Testis (tissue), 3 donors: ENCODE measurements around the gene ESRRA. TPM values are rescaled to one million over a fixed set of nuclear protein-coding genes. Genes with fewer than 3 reads are reported as not detected.

Source experiments
- DNase-seq: peaks from one replicate; pipeline ENCODE4 v3.0.0-alpha.2; 2019
- H3K27ac ChIP-seq, 2 donors: fragments of 200-600 bp; sonication (generic); one replicate each; pipeline ENCODE4 v1.5.1; 2019
- H3K27me3 ChIP-seq: fragments of 200-600 bp; sonication (generic); one replicate; pipeline ENCODE4 v1.5.1; 2019
- H3K36me3 ChIP-seq: fragments of 200-600 bp; sonication (generic); one replicate; pipeline ENCODE4 v1.5.1; 2017; ENCODE audit warnings: low read depth; ENCODE audit errors: missing control alignments
- H3K4me1 ChIP-seq: fragments of 200-600 bp; sonication (generic); one replicate; pipeline ENCODE4 v1.5.1; 2019
- H3K4me3 ChIP-seq, 2 donors: fragments of 200-600 bp; sonication (generic); one replicate each; pipeline ENCODE4 v1.5.1; 2017 to 2019
- H3K9me3 ChIP-seq: fragments of 200-600 bp; sonication (generic); one replicate; pipeline ENCODE4 v1.5.1; 2017
- POLR2A ChIP-seq: fragments of 450-650 bp; IDR thresholded peaks from one replicate; pipeline ENCODE4 v1.6.1; 2017; ENCODE audit warnings: antibody characterized with exemption, mild to moderate bottlenecking, moderate library complexity
- WGBS, 2 donors: methylation state at CpG; one replicate each; pipeline ENCODE4 v1.1.5; 2018; 5-methylcytosine and 5-hydroxymethylcytosine counted together
- intact Hi-C: fragments of 100-400 bp; cut with DNase I; formaldehyde crosslinking; loops from one replicate; pipeline ENCODE4 v1.15.1; 2023; ENCODE audit warnings: low total_unique reads
- polyA plus RNA-seq: library from polyadenylated mRNA; stranded (reverse); fragments of 350-450 nt; fragmentation: Illumina TruSeq; extraction: RNeasy Lipid Tissue Mini Kit (QIAGEN cat#74804); gene quantifications from one replicate; pipeline ENCODE4 v1.2.3, GENCODE V29; 2014; ENCODE audit warnings: low read depth, low replicate concordance; ENCODE audit not compliant: insufficient read depth
- total RNA-seq, 2 donors: library from RNA; depleted of rRNA; stranded (reverse); fragments of >200 nt; gene quantifications; one replicate each; pipeline ENCODE4 v1.2.3, GENCODE V29; 2016
- TF ChIP-seq, protein P1 (sequence below), 3 experiments: fragments of 450-650 bp in 2 of 3; fragments of 200-600 bp in 1 of 3; sonication (generic) in 1 of 3; IDR thresholded peaks; one replicate each; pipeline ENCODE4 v1.5.1; 2016 to 2019; ENCODE audit warnings: antibody characterized with exemption in 3 of 3, mild to moderate bottlenecking in 2 of 3, moderate library complexity in 1 of 3

Gene ESRRA
- total and polyA plus RNA-seq, 3 donors from 2014 or later: 13.7 to 22.0 (median 19.3) TPM

GRCh38 chr11:64285885-64286800 lies 19.2 kb upstream of the ESRRA start:
- no peaks in the 10 kb centered on the region for H3K36me3 ChIP-seq
- peaks cover 23% of the 10 kb centered on the region for H3K4me1 ChIP-seq
- WGBS, 2 donors: 27 to 37% methylated on average over 17 to 26 of the region's 40 CpGs
- TF ChIP-seq POLR2A: no peak
- TF ChIP-seq, protein P1, sequence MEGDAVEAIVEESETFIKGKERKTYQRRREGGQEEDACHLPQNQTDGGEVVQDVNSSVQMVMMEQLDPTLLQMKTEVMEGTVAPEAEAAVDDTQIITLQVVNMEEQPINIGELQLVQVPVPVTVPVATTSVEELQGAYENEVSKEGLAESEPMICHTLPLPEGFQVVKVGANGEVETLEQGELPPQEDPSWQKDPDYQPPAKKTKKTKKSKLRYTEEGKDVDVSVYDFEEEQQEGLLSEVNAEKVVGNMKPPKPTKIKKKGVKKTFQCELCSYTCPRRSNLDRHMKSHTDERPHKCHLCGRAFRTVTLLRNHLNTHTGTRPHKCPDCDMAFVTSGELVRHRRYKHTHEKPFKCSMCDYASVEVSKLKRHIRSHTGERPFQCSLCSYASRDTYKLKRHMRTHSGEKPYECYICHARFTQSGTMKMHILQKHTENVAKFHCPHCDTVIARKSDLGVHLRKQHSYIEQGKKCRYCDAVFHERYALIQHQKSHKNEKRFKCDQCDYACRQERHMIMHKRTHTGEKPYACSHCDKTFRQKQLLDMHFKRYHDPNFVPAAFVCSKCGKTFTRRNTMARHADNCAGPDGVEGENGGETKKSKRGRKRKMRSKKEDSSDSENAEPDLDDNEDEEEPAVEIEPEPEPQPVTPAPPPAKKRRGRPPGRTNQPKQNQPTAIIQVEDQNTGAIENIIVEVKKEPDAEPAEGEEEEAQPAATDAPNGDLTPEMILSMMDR (IDR thresholded peaks at IDR 0.05): no peak
- peak overlapping the region; percentile 80 to 93 for H3K4me3 ChIP-seq
- H3K27me3 ChIP-seq: no peaks in the 10 kb centered on the region
- no peaks in the 10 kb centered on the region for H3K9me3 ChIP-seq
- intact Hi-C loops: no loop called here
- DNase-seq: no peak
- peak overlapping the region; percentile 47 to 97 for H3K27ac ChIP-seq

DNA sequence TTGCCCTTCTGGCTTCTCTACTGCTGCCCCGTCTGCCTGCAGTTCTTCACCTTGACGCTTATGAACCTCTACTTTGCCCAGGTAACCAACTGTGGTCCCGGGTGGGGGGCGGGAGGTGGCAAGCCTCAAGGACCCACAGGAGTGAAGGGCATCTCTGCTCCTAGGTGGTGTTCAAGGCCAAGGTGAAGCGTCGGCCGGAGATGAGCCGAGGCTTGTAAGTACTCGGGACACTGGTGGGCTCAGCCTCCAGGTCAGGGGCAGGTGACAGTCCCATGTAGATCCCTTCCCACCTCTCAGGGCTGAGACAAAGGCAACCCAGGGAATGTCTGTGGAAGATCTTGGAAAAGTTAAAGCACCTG lies 18.5 kb upstream of the ESRRA start:
- WGBS, 2 donors: 55 to 57% methylated on average over 9 of the region's 9 CpGs
- DNase-seq: no peak
- H3K27me3 ChIP-seq: no peaks in the 10 kb centered on the region
- peaks cover 23% of the 10 kb centered on the region for H3K4me1 ChIP-seq
- TF ChIP-seq, protein P1 (IDR thresholded peaks at IDR 0.05): no peak
- TF ChIP-seq POLR2A: no peak
- H3K4me3 ChIP-seq: peak overlapping the region in 1 of 2 donors; percentile 80
- H3K36me3 ChIP-seq: no peaks in the 10 kb centered on the region
- intact Hi-C loops: no loop called here
- no peaks in the 10 kb centered on the region for H3K9me3 ChIP-seq
- no peak overlapping the region for H3K27ac ChIP-seq

DNA sequence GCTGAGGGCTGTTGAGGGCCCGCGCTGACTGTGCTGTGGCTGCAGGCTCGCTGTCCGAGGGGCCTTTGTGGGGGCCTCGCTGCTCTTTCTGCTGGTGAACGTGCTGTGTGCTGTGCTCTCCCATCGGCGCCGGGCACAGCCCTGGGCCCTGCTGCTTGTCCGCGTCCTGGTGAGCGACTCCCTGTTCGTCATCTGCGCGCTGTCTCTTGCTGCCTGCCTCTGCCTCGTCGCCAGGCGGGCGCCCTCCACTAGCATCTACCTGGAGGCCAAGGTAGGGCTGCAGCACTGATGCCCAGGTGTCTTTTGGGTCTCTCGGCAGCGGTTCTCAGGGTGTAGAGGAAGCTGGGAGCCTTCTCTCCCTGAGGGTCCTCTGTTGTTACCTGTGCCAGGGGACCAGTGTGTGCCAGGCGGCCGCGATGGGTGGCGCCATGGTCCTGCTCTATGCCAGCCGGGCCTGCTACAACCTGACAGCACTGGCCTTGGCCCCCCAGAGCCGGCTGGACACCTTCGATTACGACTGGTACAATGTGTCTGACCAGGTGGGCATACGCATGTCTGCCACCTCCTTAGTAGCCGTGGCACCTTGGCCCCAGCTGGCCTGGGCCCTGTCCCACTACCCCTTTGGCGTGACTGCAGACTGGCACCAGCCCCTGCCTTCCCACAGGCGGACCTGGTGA lies 17.5 kb upstream of the ESRRA start:
- H3K9me3 ChIP-seq: no peaks in the 10 kb centered on the region
- TF ChIP-seq, protein P1 (IDR thresholded peaks at IDR 0.05): no peak
- TF ChIP-seq POLR2A: no peak
- no peaks in the 10 kb centered on the region for H3K36me3 ChIP-seq
- no peak for DNase-seq
- peaks cover 31% of the 10 kb centered on the region for H3K4me1 ChIP-seq
- no peaks in the 10 kb centered on the region for H3K27me3 ChIP-seq
- 94 to 95% methylated on average over 15 to 33 of the region's 33 CpGs for WGBS, 2 donors
- no peak overlapping the region for H3K27ac ChIP-seq
- intact Hi-C loops: no loop called here
- no peak overlapping the region for H3K4me3 ChIP-seq

- intact Hi-C loops: no loop called here
- H3K27ac ChIP-seq: no peak overlapping the region
- no peak for DNase-seq
- H3K4me3 ChIP-seq: no peak overlapping the region
- WGBS, 2 donors: 83 to 89% methylated on average over 4 to 9 of the region's 9 CpGs
- H3K9me3 ChIP-seq: no peaks in the 10 kb centered on the region
- no peaks in the 10 kb centered on the region for H3K36me3 ChIP-seq
- peaks cover 28% of the 10 kb centered on the region for H3K4me1 ChIP-seq
- no peaks in the 10 kb centered on the region for H3K27me3 ChIP-seq
- no peak for TF ChIP-seq POLR2A
- TF ChIP-seq, protein P1 (IDR thresholded peaks at IDR 0.05): no peak
These were observed 17.0 kb upstream of the ESRRA start for GRCh38 chr11:64288353-64288750.
